Activated T-cell treated with anti-CD3 and anti-CD28 coated beads, Interleukin-2, amount 50 U/mL, for 72 hours (primary cell): Measurements from ENCODE around the gene NALCN. TPM values are rescaled to one million over a fixed set of nuclear protein-coding genes. Genes with fewer than 3 reads are reported as not detected.

Source experiments
- ATAC-seq, 2 donors: fragments of 150-1000 bp; cut with Tn5 transposase; replicated peaks in 1 of 2; 2 replicates each; pipeline ENCODE4 v1.10.0; 2021; ENCODE audit warnings: moderate library complexity in 2 of 2, mild to moderate bottlenecking in 1 of 2
- DNase-seq, 2 donors: peaks; one replicate each; pipeline ENCODE4 v3.0.0; 2021 to 2022; ENCODE audit warnings: mixed read lengths in 1 of 2
- H3K27ac Mint-ChIP-seq: one replicate; pipeline ENCODE4 v1.8.0; 2022; ENCODE audit warnings: mild to moderate bottlenecking, moderate library complexity, mixed read lengths
- H3K27me3 Mint-ChIP-seq: one replicate; pipeline ENCODE4 v1.8.0; 2022; ENCODE audit warnings: low read depth, mixed read lengths
- H3K36me3 Mint-ChIP-seq, 2 donors: one replicate each; pipeline ENCODE4 v1.8.0; 2022; ENCODE audit warnings: mixed read lengths in 2 of 2, mild to moderate bottlenecking in 1 of 2; ENCODE audit not compliant: insufficient read depth in 2 of 2
- H3K4me1 Mint-ChIP-seq: one replicate; pipeline ENCODE4 v1.8.0; 2022; ENCODE audit warnings: low read depth, mixed read lengths
- H3K4me3 Mint-ChIP-seq, 2 donors: one replicate each; pipeline ENCODE4 v1.8.0; 2022; ENCODE audit warnings: mild to moderate bottlenecking in 2 of 2, mixed read lengths in 2 of 2, moderate library complexity in 2 of 2
- H3K9me3 Mint-ChIP-seq, 2 donors: one replicate each; pipeline ENCODE4 v1.8.0; 2022; ENCODE audit warnings: mixed read lengths in 2 of 2
- total RNA-seq, 2 donors: library from RNA; stranded (reverse); gene quantifications; one replicate each; pipeline ENCODE4 v1.2.3, GENCODE V29; 2022

Gene NALCN
- total RNA-seq, 2 donors from 2014 or later, result not detected

GRCh38 chr13:101401196-101401595 is 15.1 kb downstream of the NALCN start:
- DNase-seq (no peak), ATAC-seq (no peak)
- Mint-ChIP-seq H3K4me1 (no peaks in the 10 kb centered on the region), H3K4me3 (no peak overlapping the region), H3K27me3 (peaks cover 6% of the 10 kb centered on the region), H3K27ac (no peak overlapping the region), H3K36me3 (no peaks in the 10 kb centered on the region), H3K9me3 (peaks cover 0 to 2% of the 10 kb centered on the region in 2 donors)

GRCh38 chr13:101399365-101399764 is 16.9 kb downstream of the NALCN start:
- Mint-ChIP-seq H3K4me3 (no peak overlapping the region), H3K36me3 (no peaks in the 10 kb centered on the region), H3K27me3 (no peaks in the 10 kb centered on the region), H3K27ac (no peak overlapping the region), H3K9me3 (no peaks in the 10 kb centered on the region), H3K4me1 (no peaks in the 10 kb centered on the region)
- ATAC-seq (no peak), DNase-seq (no peak)

- no peaks in the 10 kb centered on the region for H3K4me1 Mint-ChIP-seq
These were observed 17.4 kb downstream of the NALCN start for GRCh38 chr13:101398920-101399319.

DNA sequence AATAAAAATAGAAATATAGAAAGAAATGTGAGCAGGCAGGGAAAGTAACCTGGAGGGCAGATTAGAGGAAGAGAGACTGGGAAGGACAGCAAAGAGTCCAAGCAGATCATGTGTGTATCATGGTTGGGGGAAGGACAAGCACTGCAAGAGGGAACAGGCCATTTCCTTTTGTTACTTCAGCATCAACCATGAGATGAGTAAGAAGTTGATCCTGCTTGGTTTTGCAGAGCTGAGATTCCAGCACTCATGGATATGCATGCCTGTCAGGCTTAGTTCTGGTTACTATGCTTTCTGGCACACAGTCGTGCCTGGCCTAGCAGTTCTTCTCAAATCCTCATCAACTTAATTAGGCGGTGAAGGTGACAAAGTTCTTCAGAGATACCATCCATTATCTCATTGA is 18.1 kb downstream of the NALCN start:
- H3K36me3 Mint-ChIP-seq, result no peaks in the 10 kb centered on the region

More at GRCh38 chr13:101398920-101399319, 17.4 kb downstream of the NALCN start:
- H3K4me3 Mint-ChIP-seq, result no peak overlapping the region
- H3K9me3 Mint-ChIP-seq, result no peaks in the 10 kb centered on the region
- no peak for DNase-seq
- no peak overlapping the region for H3K27ac Mint-ChIP-seq
- no peaks in the 10 kb centered on the region for H3K27me3 Mint-ChIP-seq
- no peaks in the 10 kb centered on the region for H3K36me3 Mint-ChIP-seq
- ATAC-seq, result no peak

GRCh38 chr13:101397742-101398141 is 18.6 kb downstream of the NALCN start:
- no peak overlapping the region for H3K4me3 Mint-ChIP-seq
- no peak for ATAC-seq
- no peak for DNase-seq
- no peak overlapping the region for H3K27ac Mint-ChIP-seq
- no peaks in the 10 kb centered on the region for H3K9me3 Mint-ChIP-seq
- no peaks in the 10 kb centered on the region for H3K36me3 Mint-ChIP-seq
- no peaks in the 10 kb centered on the region for H3K4me1 Mint-ChIP-seq
- no peaks in the 10 kb centered on the region for H3K27me3 Mint-ChIP-seq

More for the DNA sequence above, 18.1 kb downstream of the NALCN start:
- DNase-seq (no peak), ATAC-seq (no peak)
- Mint-ChIP-seq H3K4me1 (no peaks in the 10 kb centered on the region), H3K4me3 (no peak overlapping the region), H3K27ac (no peak overlapping the region), H3K27me3 (no peaks in the 10 kb centered on the region), H3K9me3 (no peaks in the 10 kb centered on the region)

DNA sequence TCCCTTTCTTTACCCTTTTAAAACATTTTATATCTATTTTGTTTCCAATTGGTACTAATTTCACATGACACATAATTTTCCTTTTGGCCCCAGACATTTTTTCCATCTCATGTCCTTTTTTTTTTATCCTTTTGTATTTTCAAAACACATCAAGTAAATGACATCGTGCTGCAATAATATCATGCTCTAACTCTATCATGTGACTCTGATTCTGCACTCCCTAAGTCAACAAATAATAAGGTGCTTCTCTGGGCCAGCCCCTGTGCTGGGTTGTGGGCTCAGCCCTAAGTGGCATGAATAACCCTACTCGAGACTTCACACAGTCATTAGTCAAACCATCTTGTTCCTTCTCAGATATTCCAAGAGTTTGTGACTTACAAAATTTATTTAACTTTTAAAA is 21.7 kb downstream of the NALCN start:
- Mint-ChIP-seq H3K27ac (no peak overlapping the region), H3K9me3 (no peaks in the 10 kb centered on the region), H3K4me1 (no peaks in the 10 kb centered on the region), H3K27me3 (no peaks in the 10 kb centered on the region), H3K4me3 (no peak overlapping the region), H3K36me3 (no peaks in the 10 kb centered on the region)
- ATAC-seq, result no peak
- no peak for DNase-seq

DNA sequence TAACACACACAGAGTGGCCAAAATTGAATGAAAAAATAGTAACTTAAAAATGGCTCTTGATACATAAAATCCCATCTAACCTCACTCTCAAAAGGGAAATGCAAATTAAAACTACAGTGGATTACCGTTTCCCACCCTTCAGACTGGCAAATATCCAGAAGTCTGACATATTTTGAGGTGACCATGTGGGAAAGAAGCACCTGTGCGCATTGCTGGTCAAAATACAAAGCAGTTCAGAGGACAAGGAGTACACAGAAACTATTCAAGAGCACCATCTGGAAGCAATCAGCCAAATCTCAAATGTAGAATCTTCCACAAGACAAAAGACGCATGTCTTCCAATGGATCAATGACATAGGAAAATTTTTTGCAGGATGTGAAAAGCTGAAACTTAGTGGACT is 23.2 kb downstream of the NALCN start:
- Mint-ChIP-seq H3K36me3 (no peaks in the 10 kb centered on the region), H3K9me3 (peaks cover 0 to 2% of the 10 kb centered on the region in 2 donors), H3K27me3 (peaks cover 4% of the 10 kb centered on the region), H3K4me3 (no peak overlapping the region), H3K4me1 (no peaks in the 10 kb centered on the region), H3K27ac (no peak overlapping the region)
- DNase-seq (no peak), ATAC-seq (no peak)

DNA sequence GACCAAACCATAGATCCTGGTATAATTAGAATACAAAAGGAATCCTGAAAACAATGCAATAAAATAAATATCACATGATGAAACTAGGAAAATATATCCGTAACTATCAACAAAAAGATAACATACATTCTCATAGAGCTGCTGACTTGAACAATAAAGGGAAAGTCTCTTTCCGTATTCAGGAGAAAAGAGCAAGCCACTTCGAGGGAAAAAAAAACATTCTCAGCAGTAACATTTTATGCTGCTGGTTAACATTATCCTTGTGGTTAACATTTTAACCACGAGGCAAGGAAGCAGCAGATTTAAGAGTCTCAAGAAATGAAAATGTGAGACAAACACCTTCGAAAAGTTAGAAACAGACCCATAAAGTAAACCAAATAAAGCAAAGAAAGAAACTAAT is 25.8 kb downstream of the NALCN start:
- ATAC-seq (no peak), DNase-seq (no peak)
- Mint-ChIP-seq H3K27ac (no peak overlapping the region), H3K9me3 (peaks cover 0 to 2% of the 10 kb centered on the region in 2 donors), H3K4me3 (no peak overlapping the region), H3K36me3 (no peaks in the 10 kb centered on the region), H3K4me1 (no peaks in the 10 kb centered on the region), H3K27me3 (peaks cover 4% of the 10 kb centered on the region)

DNA sequence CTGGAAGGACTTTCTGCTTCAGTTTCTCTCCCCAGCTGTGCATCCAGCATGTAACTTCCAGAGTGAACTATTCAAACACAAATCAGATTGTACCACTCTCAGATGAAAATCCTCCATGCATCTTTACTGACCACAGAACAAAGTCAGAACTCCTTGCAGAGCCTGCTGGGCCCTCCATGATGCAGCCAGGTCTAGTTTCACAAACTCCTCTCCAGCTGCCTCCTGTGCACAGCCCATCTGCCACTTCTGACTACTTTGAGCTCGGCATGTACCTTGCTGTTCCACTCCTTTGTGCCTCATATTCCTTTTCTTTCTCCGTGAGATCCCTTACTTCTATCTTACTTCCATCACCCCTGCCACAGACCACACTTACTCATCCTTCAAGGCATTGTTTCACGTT is 31.4 kb downstream of the NALCN start:
- ATAC-seq (no peak), DNase-seq (no peak)
- Mint-ChIP-seq H3K27me3 (peaks cover 4% of the 10 kb centered on the region), H3K36me3 (no peaks in the 10 kb centered on the region), H3K9me3 (peaks cover 0 to 2% of the 10 kb centered on the region in 2 donors), H3K4me3 (no peak overlapping the region), H3K4me1 (no peaks in the 10 kb centered on the region), H3K27ac (no peak overlapping the region)

GRCh38 chr13:101383595-101383994 is 32.7 kb downstream of the NALCN start:
- no peak for DNase-seq
- Mint-ChIP-seq H3K36me3 (no peaks in the 10 kb centered on the region), H3K27me3 (no peaks in the 10 kb centered on the region), H3K27ac (no peak overlapping the region), H3K9me3 (peaks cover 0 to 2% of the 10 kb centered on the region in 2 donors), H3K4me3 (no peak overlapping the region), H3K4me1 (no peaks in the 10 kb centered on the region)
- no peak for ATAC-seq

DNA sequence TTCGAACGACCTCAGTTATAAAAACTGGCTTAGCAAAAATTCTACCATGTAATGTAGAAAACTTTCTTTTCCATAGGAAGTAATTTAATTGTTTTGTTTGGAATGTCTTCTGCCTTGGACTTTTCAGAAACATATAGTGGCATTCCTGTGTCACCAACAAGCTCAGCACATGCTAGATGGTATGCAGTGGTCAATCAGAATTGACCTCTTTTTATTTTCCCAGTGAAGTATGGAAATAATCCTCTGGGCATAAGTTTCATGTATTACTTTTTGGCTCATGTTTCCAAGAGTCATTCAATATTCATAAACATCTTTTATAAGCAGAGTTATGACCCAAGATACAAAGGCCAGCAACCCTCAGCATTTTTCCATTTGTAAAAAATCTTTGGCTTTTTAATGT is 33.6 kb downstream of the NALCN start:
- Mint-ChIP-seq H3K4me1 (no peaks in the 10 kb centered on the region), H3K27ac (no peak overlapping the region), H3K36me3 (no peaks in the 10 kb centered on the region), H3K4me3 (no peak overlapping the region), H3K27me3 (no peaks in the 10 kb centered on the region), H3K9me3 (peaks cover 0 to 2% of the 10 kb centered on the region in 2 donors)
- ATAC-seq (no peak), DNase-seq (no peak)

DNA sequence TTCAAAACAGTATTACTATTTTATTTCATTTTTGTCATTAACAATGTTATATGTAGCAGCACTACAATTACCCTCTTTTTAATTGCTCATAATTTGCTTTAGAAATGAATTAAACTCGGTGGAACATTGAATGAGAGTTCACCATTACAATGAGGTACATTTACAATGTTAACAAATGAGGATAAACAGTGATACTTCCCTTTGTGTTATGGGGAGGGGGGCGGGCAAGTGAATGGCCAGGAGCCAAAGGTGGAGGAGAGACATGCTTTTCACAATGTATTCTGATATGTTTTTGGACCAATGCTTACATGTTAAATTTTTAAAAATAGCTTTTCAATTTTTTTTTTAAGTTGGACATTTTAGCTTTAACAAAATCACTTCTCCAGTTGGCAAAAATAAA is 34.2 kb downstream of the NALCN start:
- H3K4me3 Mint-ChIP-seq, result no peak overlapping the region
- no peaks in the 10 kb centered on the region for H3K27me3 Mint-ChIP-seq
- ATAC-seq, result no peak
- no peaks in the 10 kb centered on the region for H3K36me3 Mint-ChIP-seq
- no peaks in the 10 kb centered on the region for H3K4me1 Mint-ChIP-seq
- no peak overlapping the region for H3K27ac Mint-ChIP-seq
- no peak for DNase-seq
- peaks cover 0 to 2% of the 10 kb centered on the region in 2 donors for H3K9me3 Mint-ChIP-seq

- no peak overlapping the region for H3K27ac Mint-ChIP-seq
- no peak for ATAC-seq
- H3K4me3 Mint-ChIP-seq, result no peak overlapping the region
- H3K9me3 Mint-ChIP-seq, result peaks cover 3 to 6% of the 10 kb centered on the region in 2 donors
- H3K36me3 Mint-ChIP-seq, result no peaks in the 10 kb centered on the region
- no peak for DNase-seq
- H3K4me1 Mint-ChIP-seq, result no peaks in the 10 kb centered on the region
- no peaks in the 10 kb centered on the region for H3K27me3 Mint-ChIP-seq
These were observed 55.8 kb downstream of the NALCN start for GRCh38 chr13:101360525-101360924.

DNA sequence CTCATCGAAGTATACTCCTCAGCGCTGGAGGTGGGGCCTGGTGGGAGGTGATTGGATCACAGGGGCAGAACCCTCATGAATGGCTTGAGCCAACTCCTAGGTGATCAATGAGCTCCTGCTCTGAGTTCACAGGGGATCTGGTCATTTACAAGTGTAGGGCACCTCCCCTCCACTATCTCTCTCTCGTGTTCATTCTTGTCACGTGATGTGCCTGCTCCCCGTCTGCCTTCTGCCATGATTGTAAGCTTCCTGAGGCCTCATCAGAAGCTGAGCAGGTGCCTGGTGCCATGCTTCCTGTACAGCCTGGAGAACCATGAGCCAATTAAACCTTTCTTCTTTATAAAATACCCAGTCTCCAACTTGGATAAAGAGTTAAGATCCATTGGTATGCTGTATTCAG is 61.4 kb downstream of the NALCN start:
- peaks cover 5 to 6% of the 10 kb centered on the region in 2 donors for H3K9me3 Mint-ChIP-seq
- H3K27me3 Mint-ChIP-seq, result no peaks in the 10 kb centered on the region
- DNase-seq (no peak), ATAC-seq (no peak)
- H3K4me3 Mint-ChIP-seq, result no peak overlapping the region
- no peaks in the 10 kb centered on the region for H3K4me1 Mint-ChIP-seq
- no peak overlapping the region for H3K27ac Mint-ChIP-seq
- no peaks in the 10 kb centered on the region for H3K36me3 Mint-ChIP-seq
